ENCODE data around the gene THPO.

The THPO gene

GRCh38 chr3:184382326-184383032 is 4.5 kb upstream of the THPO start:
- Histone ChIP-seq H3K36me3 (no peaks in the 10 kb centered on the region), H3K27me3 (peaks cover 44% of the 10 kb centered on the region), H3K4me3 (ENCODE audit: low read depth, low read length) (no peak overlapping the region), H3K9me3 (no peaks in the 10 kb centered on the region), H3K4me1 (peaks cover 10% of the 10 kb centered on the region)
- DNase-seq, result no peak
- TF ChIP-seq CTCF (IDR thresholded peaks at IDR 0.05; ENCODE audit: low read depth, low read length), result no peak

- Histone ChIP-seq H3K27me3 (peaks cover 52% of the 10 kb centered on the region), H3K36me3 (no peaks in the 10 kb centered on the region), H3K4me1 (peaks cover 10% of the 10 kb centered on the region), H3K4me3 (ENCODE audit: low read depth, low read length) (no peak overlapping the region), H3K9me3 (no peaks in the 10 kb centered on the region)
- DNase-seq, result peak; percentile 37
- no peak for TF ChIP-seq CTCF (IDR thresholded peaks at IDR 0.05; ENCODE audit: low read depth, low read length)
Measured at GRCh38 chr3:184381261-184382224, 3.5 kb upstream of the THPO start.

GRCh38 chr3:184380627-184381260 is 2.7 kb upstream of the THPO start:
- no peaks in the 10 kb centered on the region for H3K36me3 ChIP-seq
- DNase-seq, result no peak
- H3K9me3 ChIP-seq, result no peaks in the 10 kb centered on the region
- H3K27me3 ChIP-seq, result peaks cover 60% of the 10 kb centered on the region
- no peak overlapping the region for H3K4me3 ChIP-seq (ENCODE audit: low read depth, low read length)
- peaks cover 10% of the 10 kb centered on the region for H3K4me1 ChIP-seq
- no peak for TF ChIP-seq CTCF (IDR thresholded peaks at IDR 0.05; ENCODE audit: low read depth, low read length)

GRCh38 chr3:184380185-184380626 is 2.2 kb upstream of the THPO start:
- H3K36me3 ChIP-seq, result no peaks in the 10 kb centered on the region
- H3K4me1 ChIP-seq, result peaks cover 10% of the 10 kb centered on the region
- no peaks in the 10 kb centered on the region for H3K9me3 ChIP-seq
- no peak for TF ChIP-seq CTCF (IDR thresholded peaks at IDR 0.05; ENCODE audit: low read depth, low read length)
- peaks cover 65% of the 10 kb centered on the region for H3K27me3 ChIP-seq
- no peak overlapping the region for H3K4me3 ChIP-seq (ENCODE audit: low read depth, low read length)
- peak; percentile 45 for DNase-seq

- Histone ChIP-seq H3K36me3 (no peaks in the 10 kb centered on the region), H3K9me3 (no peaks in the 10 kb centered on the region), H3K4me3 (ENCODE audit: low read depth, low read length) (no peak within 1 kb of the TSS), H3K27me3 (peaks cover 72% of the 10 kb centered on the region), H3K4me1 (peaks cover 10% of the 10 kb centered on the region)
- DNase-seq, result no peak
- TF ChIP-seq CTCF (IDR thresholded peaks at IDR 0.05; ENCODE audit: low read depth, low read length), result no peak
Measured at GRCh38 chr3:184379358-184380184, 1.6 kb upstream of the THPO start, which contains the start of gene CHRD. CHRD (plus strand) TSS chr3:184380054; CDS start chr3:184380319, 265 bp downstream.
